Mesenchymal stem cell (in vitro differentiated cells and primary cell): ENCODE data around the gene HOXB6.
A peak's percentile ranks its signal among the peaks of the same experiment; 100 is the strongest.

ENCODE experiments used
- DNase-seq: peaks from one replicate; pipeline ENCODE4 v3.0.0-alpha.2; 2013
- H2AFZ ChIP-seq: one replicate; pipeline ENCODE4 v1.6.1; 2013; ENCODE audit warnings: low read depth, mild to moderate bottlenecking, control low read depth, inconsistent platforms, low read length, moderate library complexity
- H2AK5ac ChIP-seq: 2 replicates; pipeline ENCODE4 v1.6.1; 2013; ENCODE audit warnings: low read length, moderate library complexity, mild to moderate bottlenecking, inconsistent platforms; ENCODE audit not compliant: severe bottlenecking
- H2BK120ac ChIP-seq: one replicate; pipeline ENCODE4 v1.6.1; 2013; ENCODE audit warnings: low read depth, mild to moderate bottlenecking, inconsistent platforms, low read length, moderate library complexity
- H2BK12ac ChIP-seq, 2 experiments: one replicate each; pipeline ENCODE4 v1.6.1; 2013; ENCODE audit warnings: inconsistent platforms in 2 of 2, low read length in 2 of 2, mild to moderate bottlenecking in 2 of 2, moderate library complexity in 2 of 2, control low read depth in 1 of 2
- H2BK15ac ChIP-seq: one replicate; pipeline ENCODE4 v1.6.1; 2013; ENCODE audit warnings: mild to moderate bottlenecking, low read depth, inconsistent platforms; ENCODE audit not compliant: poor library complexity, severe bottlenecking
- H2BK5ac ChIP-seq: 2 replicates; pipeline ENCODE4 v1.6.1; 2013; ENCODE audit warnings: low read depth, mild to moderate bottlenecking, low read length, control low read depth, inconsistent platforms; ENCODE audit not compliant: poor library complexity, severe bottlenecking
- H3K14ac ChIP-seq, 2 experiments: one replicate each; pipeline ENCODE4 v1.6.1; 2013; ENCODE audit warnings: inconsistent platforms in 2 of 2, low read length in 2 of 2, control low read depth in 1 of 2, mild to moderate bottlenecking in 1 of 2, moderate library complexity in 1 of 2
- H3K18ac ChIP-seq, 2 experiments: one replicate each; pipeline ENCODE4 v1.6.1; 2013; ENCODE audit warnings: inconsistent platforms in 2 of 2, low read length in 2 of 2, control low read depth in 1 of 2, low read depth in 1 of 2, mild to moderate bottlenecking in 1 of 2
- H3K23ac ChIP-seq, 2 experiments: one replicate each; pipeline ENCODE4 v1.6.1; 2013; ENCODE audit warnings: inconsistent platforms in 2 of 2, low read length in 2 of 2, mild to moderate bottlenecking in 2 of 2, moderate library complexity in 2 of 2, control low read depth in 1 of 2
- H3K27ac ChIP-seq: 2 replicates; pipeline ENCODE4 v1.5.1; 2013; ENCODE audit warnings: mild to moderate bottlenecking, moderate library complexity, low read length, control low read depth, inconsistent platforms; ENCODE audit not compliant: poor library complexity, severe bottlenecking
- H3K27me3 ChIP-seq, 2 experiments: 2 replicates each; pipeline versions ENCODE4 v1.6.1 to v1.7.0; 2013; ENCODE audit warnings: low read length in 2 of 2, mild to moderate bottlenecking in 2 of 2, moderate library complexity in 2 of 2, control low read depth in 1 of 2, inconsistent platforms in 1 of 2; ENCODE audit not compliant: control insufficient read depth in 1 of 2, insufficient read depth in 1 of 2
- H3K36me3 ChIP-seq, 2 experiments: 2 replicates each; pipeline versions ENCODE4 v1.6.1 to v1.7.0; 2013; ENCODE audit warnings: low read length in 2 of 2, control low read depth in 1 of 2, inconsistent platforms in 1 of 2, low read depth in 1 of 2, mild to moderate bottlenecking in 1 of 2; ENCODE audit not compliant: insufficient read depth in 2 of 2, control insufficient read depth in 1 of 2
- H3K4ac ChIP-seq, 2 experiments: one replicate each; pipeline ENCODE4 v1.6.1; 2013; ENCODE audit warnings: inconsistent platforms in 2 of 2, low read length in 2 of 2, mild to moderate bottlenecking in 2 of 2, moderate library complexity in 2 of 2, control low read depth in 1 of 2, low read depth in 1 of 2
- H3K4me1 ChIP-seq: 2 replicates; pipeline ENCODE4 v1.6.1; 2013; ENCODE audit warnings: low read depth, low read length, control low read depth; ENCODE audit not compliant: control insufficient read depth, insufficient read depth
- H3K4me2 ChIP-seq: 2 replicates; pipeline ENCODE4 v1.6.1; 2013; ENCODE audit warnings: low read length, mild to moderate bottlenecking, inconsistent platforms; ENCODE audit not compliant: poor library complexity, severe bottlenecking
- H3K4me3 ChIP-seq, 2 experiments: 2 replicates each; pipeline versions ENCODE4 v1.5.1 to v1.7.0; 2013; ENCODE audit warnings: low read length in 2 of 2, mild to moderate bottlenecking in 2 of 2, control low read depth in 1 of 2, low read depth in 1 of 2; ENCODE audit not compliant: insufficient read depth in 1 of 2
- H3K79me1 ChIP-seq: replicated peaks from 2 replicates; pipeline ENCODE4 v1.6.1; 2013; ENCODE audit warnings: mild to moderate bottlenecking, control low read depth, low read length, inconsistent platforms; ENCODE audit not compliant: poor library complexity, severe bottlenecking
- H3K9ac ChIP-seq: 2 replicates; pipeline ENCODE4 v1.7.0; 2013; ENCODE audit warnings: mild to moderate bottlenecking, low read length, moderate library complexity
- H3K9me3 ChIP-seq: 2 replicates; pipeline ENCODE4 v1.7.0; 2013; ENCODE audit warnings: mild to moderate bottlenecking, low read length; ENCODE audit not compliant: control insufficient read depth
- H4K8ac ChIP-seq: one replicate; pipeline ENCODE4 v1.6.1; 2013; ENCODE audit warnings: inconsistent platforms, mild to moderate bottlenecking, low read length, moderate library complexity
- H4K91ac ChIP-seq: one replicate; pipeline ENCODE4 v1.6.1; 2013; ENCODE audit warnings: mild to moderate bottlenecking, low read length, inconsistent platforms
- WGBS: methylation state at CpG from one replicate; pipeline ENCODE4 v1.1.7; 2013; ENCODE audit warnings: mixed read lengths; 5-methylcytosine and 5-hydroxymethylcytosine counted together

HOXB6 gene

GRCh38 chr17:48571024-48571818 is 33.6 kb downstream of the HOXB6 start:
- Histone ChIP-seq H4K91ac (no peak overlapping the region), H3K23ac (no peak overlapping the region), H3K4me2 (peak overlapping the region; percentile 51), H2AK5ac (peak overlapping the region; percentile 19), H3K27ac (peak overlapping the region; percentile 44), H4K8ac (peak overlapping the region; percentile 29), H2BK15ac (no peak overlapping the region), H3K36me3 (peaks cover 14 to 15% of the 10 kb centered on the region in 2 experiments), H2AFZ (no peak overlapping the region), H3K4ac (peak overlapping the region; percentile 29 to 94), H3K27me3 (peaks cover 0 to 4% of the 10 kb centered on the region in 2 experiments), H2BK120ac (peak overlapping the region; percentile 19), H3K4me1 (peaks cover 34% of the 10 kb centered on the region), H3K9ac (peak overlapping the region; percentile 95), H3K14ac (peak overlapping the region in 1 of 2 experiments; percentile 44), H2BK12ac (peak overlapping the region in 1 of 2 experiments; percentile 80), H3K79me1 (peaks cover 4% of the 10 kb centered on the region), H2BK5ac (no peak overlapping the region), H3K18ac (peak overlapping the region; percentile 25 to 94), H3K4me3 (peak overlapping the region in 1 of 2 experiments; percentile 76), H3K9me3 (no peaks in the 10 kb centered on the region)
- WGBS: 3% methylated on average over 24 of the region's 26 CpGs
- DNase-seq: peak; percentile 79

GRCh38 chr17:48570325-48571023 is 34.3 kb downstream of the HOXB6 start:
- Histone ChIP-seq H4K8ac (peak overlapping the region; percentile 96), H3K23ac (peak overlapping the region; percentile 20 to 81), H3K27me3 (peaks cover 0 to 4% of the 10 kb centered on the region in 2 experiments), H2AFZ (no peak overlapping the region), H3K9ac (peak overlapping the region; percentile 95), H3K9me3 (no peaks in the 10 kb centered on the region), H2BK12ac (peak overlapping the region; percentile 59 to 72), H2BK5ac (no peak overlapping the region), H3K4me2 (peak overlapping the region; percentile 51), H2BK120ac (peak overlapping the region; percentile 90), H3K27ac (peak overlapping the region; percentile 44), H3K4ac (peak overlapping the region; percentile 89 to 93), H2BK15ac (peak overlapping the region; percentile 94), H3K36me3 (peaks cover 9 to 15% of the 10 kb centered on the region in 2 experiments), H3K4me3 (peak overlapping the region in 1 of 2 experiments; percentile 76), H2AK5ac (peak overlapping the region; percentile 67), H3K14ac (peak overlapping the region in 1 of 2 experiments; percentile 94), H3K4me1 (peaks cover 29% of the 10 kb centered on the region), H3K79me1 (peaks cover 4% of the 10 kb centered on the region), H3K18ac (peak overlapping the region; percentile 98), H4K91ac (peak overlapping the region; percentile 92)
- WGBS: under 1% methylated on average over 15 of the region's 19 CpGs
- peak; percentile 79 for DNase-seq

- Histone ChIP-seq H3K14ac (no peak overlapping the region), H3K23ac (peak overlapping the region in 1 of 2 experiments; percentile 20), H4K8ac (no peak overlapping the region), H3K4me3 (peak overlapping the region in 1 of 2 experiments; percentile 76), H2BK5ac (no peak overlapping the region), H3K4me2 (peak overlapping the region; percentile 51), H3K4me1 (peaks cover 32% of the 10 kb centered on the region), H3K9ac (peak overlapping the region; percentile 95), H3K18ac (peak overlapping the region; percentile 80 to 98), H4K91ac (no peak overlapping the region), H3K36me3 (peaks cover 9 to 15% of the 10 kb centered on the region in 2 experiments), H3K27me3 (peaks cover 0 to 4% of the 10 kb centered on the region in 2 experiments), H3K9me3 (no peaks in the 10 kb centered on the region), H2BK15ac (peak overlapping the region; percentile 94), H3K4ac (peak overlapping the region; percentile 35 to 37), H2BK120ac (peak overlapping the region; percentile 71), H3K79me1 (peaks cover 4% of the 10 kb centered on the region), H2AK5ac (peak overlapping the region; percentile 59), H2AFZ (no peak overlapping the region), H3K27ac (peak overlapping the region; percentile 27), H2BK12ac (no peak overlapping the region)
- DNase-seq: peak; percentile 76
- 10% methylated on average over 2 of the region's 6 CpGs for WGBS
These were observed 35.0 kb downstream of the HOXB6 start for GRCh38 chr17:48569674-48570324.
